PFSK-1 (cell line): ENCODE measurements around the gene F2R.

ENCODE experiments used
- FOXP2 ChIP-seq: optimal IDR thresholded peaks from 2 replicates; pipeline ENCODE3; 2011; ENCODE audit warnings: borderline replicate concordance, control low read depth, inconsistent platforms; ENCODE audit not compliant: insufficient read depth; ENCODE audit errors: extremely low read length, extremely low read depth
- POLR2AphosphoS5 ChIP-seq: IDR thresholded peaks from 2 replicates; pipeline ENCODE4 v1.6.1; 2012; ENCODE audit warnings: low read depth, mild to moderate bottlenecking, control low read depth, low read length, moderate library complexity
- REST ChIP-seq, 2 experiments: IDR thresholded peaks; 2 replicates each; pipeline versions ENCODE4 v1.6.1 to v1.8.0; 2011 to 2012; ENCODE audit warnings: low read depth in 2 of 2, low read length in 2 of 2, control low read depth in 1 of 2, inconsistent platforms in 1 of 2, mild to moderate bottlenecking in 1 of 2, moderate library complexity in 1 of 2; ENCODE audit not compliant: insufficient read depth in 1 of 2
- SIN3A ChIP-seq: IDR thresholded peaks from 2 replicates; pipeline ENCODE4 v1.6.1; 2012; ENCODE audit warnings: mild to moderate bottlenecking, low read length, moderate library complexity, borderline replicate concordance; ENCODE audit not compliant: insufficient read depth
- TAF1 ChIP-seq: IDR thresholded peaks from 2 replicates; pipeline ENCODE4 v1.6.1; 2012; ENCODE audit warnings: low read length, control low read depth, borderline replicate concordance; ENCODE audit not compliant: insufficient read depth

- no peak for TF ChIP-seq REST (IDR thresholded peaks at IDR 0.05; ENCODE audit: insufficient read depth in 1 of 2, low read depth in 2 of 2, low read length in 2 of 2)
- no peak for TF ChIP-seq POLR2AphosphoS5
- no peak for TF ChIP-seq TAF1
- TF ChIP-seq SIN3A, result no peak
- TF ChIP-seq FOXP2, result no peak
Measured at GRCh38 chr5:76694317-76694716, 21.6 kb upstream of the F2R start.
